HK-2 (cell line): Measurements from ENCODE around the gene ASPSCR1.
"Not testable (repeated sequence)": the region's sequence is repeated elsewhere in the genome, so short reads cannot be mapped to it uniquely, and the experiment has no call there.

Experiments
- DNase-seq: peaks from one replicate; pipeline ENCODE4 v3.0.0-alpha.2; 2018; ENCODE audit not compliant: unreplicated experiment

The ASPSCR1 gene

DNA sequence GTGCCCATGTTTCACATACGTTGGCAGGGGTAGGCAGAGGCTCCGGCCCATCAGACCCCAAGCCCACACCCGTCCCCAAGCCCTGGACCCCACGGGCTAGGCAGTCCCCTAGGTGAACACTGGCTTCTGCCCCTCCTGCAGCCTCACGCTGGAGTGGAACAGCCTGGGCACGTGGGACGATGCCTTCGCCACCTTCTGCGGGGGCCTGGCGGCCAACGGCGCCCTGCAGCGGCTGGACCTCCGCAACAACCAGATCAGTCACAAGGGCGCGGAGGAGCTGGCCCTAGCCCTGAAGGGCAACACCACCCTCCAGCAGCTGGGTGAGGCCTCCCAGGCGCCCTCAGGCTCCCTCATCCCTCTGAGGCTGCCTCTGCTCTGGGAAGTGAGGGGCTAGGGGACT, 47.4 kb downstream of the ASPSCR1 start:
- DNase-seq: no peak

- no peak for DNase-seq
Measured at GRCh38 chr17:82025401-82026107, 48.1 kb downstream of the ASPSCR1 start.

- no peak for DNase-seq
Measured at GRCh38 chr17:82028246-82028645, 50.8 kb downstream of the ASPSCR1 start.

DNA sequence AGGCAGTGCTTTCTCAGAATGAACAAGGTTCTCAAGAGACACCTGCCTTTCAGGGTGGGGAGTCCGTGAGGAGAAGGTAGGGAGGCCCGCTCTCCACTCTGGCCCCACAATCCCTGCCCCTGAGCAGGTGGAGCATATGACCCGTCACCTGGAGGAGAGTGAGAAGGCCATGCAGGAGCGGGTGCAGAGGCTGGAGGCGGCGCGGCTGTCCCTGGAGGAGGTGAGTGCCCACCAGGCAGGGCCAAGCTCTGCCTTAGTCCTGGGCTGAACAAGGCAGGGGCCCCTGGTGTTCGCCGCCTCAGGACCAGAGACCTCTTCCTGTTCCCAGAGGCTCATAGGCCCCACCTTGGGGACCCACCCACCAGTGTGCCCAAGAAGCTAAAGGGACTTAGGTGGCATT, 51.5 kb downstream of the ASPSCR1 start:
- DNase-seq: no peak

- DNase-seq: no peak
Measured at GRCh38 chr17:82029391-82029790, 52.0 kb downstream of the ASPSCR1 start.

GRCh38 chr17:82029990-82030469, 52.6 kb downstream of the ASPSCR1 start:
- no peak for DNase-seq

DNA sequence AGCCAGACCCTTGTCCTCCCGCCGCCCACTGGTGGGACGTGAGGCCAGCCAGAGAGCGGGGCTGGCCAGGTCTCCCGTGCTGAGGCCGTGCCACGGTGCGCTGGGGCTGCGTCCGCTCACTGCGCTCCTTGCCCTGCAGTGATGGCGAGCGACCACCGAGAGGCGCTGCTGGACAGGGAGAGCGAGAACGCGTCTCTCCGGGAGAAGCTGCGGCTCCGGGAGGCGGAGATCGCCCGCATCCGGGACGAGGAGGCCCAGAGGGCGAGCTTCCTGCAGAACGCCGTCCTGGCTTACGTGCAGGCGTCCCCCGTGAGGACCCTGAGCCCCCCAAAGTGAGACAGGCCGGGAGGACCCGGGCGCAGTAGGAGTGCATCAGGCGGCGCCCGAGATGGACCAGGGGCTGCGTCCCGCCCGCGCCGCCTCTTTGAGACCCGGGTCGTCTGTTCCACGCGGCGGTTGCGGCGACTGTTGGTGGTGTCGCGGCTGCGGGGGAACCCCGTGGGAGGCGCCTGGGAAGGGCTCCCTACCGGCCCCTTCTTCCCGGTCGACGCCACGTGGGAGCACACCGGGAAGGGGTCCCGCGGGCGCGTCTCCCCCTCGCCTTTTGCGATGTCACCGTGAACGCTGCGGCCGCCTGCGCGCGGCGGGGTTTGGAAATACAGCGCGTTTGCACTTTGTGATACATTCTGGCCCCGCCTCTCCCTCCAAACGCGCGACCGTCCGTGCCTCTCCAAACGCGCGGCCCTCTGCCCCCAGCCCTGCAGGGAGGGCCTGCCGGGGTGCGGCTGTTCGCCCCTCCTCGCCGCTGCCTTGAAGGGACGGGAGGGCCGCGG, 53.3 kb downstream of the ASPSCR1 start:
- DNase-seq: peak; percentile 91

DNA sequence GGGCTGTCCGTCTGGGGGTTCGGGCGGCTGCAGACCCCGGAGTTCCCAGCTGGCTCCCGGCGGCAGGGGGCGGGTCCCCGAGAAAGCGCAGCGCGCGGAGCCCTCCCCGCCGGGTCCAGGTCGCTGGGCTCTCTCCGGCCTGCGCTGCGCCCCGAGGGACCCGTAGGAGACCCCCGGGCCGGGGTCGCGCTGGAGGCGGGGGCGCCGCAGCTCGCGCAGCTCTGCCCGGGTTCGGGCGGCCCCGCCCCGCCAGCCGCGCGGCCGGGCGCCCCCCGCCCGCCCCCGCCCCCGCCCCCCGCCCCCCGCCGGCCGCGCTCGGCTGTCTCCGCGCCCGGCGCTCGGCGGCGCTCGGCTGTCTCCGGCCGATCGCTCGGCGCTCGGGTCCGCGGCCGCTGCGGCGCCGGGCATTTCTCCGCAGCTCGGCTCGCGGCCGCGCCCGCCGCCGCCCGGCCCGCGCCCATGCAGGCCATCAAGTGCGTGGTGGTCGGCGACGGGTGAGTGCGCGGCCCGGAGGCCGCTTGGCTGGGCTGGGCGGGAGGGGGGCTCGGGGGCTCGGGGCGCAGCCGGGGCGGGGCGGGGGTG, 54.0 kb downstream of the ASPSCR1 start, which contains the start of gene RAC3:
Gene RAC3 (plus strand): TSS at position 376 of the 582 bp plus-strand sequence. CDS start 84 bp downstream, at position 460.
- DNase-seq: no peak

DNA sequence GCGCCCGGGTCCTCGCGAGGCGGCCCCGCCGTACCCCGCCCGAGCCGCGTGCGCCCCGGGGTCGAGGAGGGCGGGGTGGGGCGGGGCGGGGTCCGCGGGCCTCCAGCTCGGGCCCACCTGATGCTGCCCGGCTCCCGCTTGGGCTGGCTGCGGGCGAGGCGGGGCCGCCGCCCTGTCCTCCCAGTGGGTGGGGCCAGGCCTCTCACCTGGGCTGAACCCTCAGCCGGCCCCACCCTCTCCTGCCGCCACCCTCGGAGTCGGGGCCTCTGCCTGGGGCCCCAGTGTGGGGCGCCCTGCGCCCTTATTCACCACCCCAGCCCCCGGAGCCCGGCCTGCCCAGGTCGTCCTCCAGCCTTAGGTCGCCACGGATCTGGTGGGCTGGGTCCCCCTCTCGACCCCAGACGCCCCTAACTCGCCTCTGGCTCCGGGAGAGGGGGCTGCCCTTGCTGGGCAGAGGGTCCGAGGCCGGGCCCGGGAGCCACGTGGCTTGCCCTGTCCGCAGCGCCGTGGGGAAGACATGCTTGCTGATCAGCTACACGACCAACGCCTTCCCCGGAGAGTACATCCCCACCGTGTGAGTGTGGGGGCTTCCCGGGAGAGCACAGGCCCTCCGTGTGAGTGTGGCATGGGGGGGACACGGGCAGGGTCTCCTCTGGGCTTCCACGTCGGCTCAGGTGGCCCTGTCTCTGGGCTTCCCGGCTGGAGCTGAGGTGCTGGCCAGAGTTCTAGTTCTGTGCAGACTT, 54.6 kb downstream of the ASPSCR1 start:
- DNase-seq: no peak

DNA sequence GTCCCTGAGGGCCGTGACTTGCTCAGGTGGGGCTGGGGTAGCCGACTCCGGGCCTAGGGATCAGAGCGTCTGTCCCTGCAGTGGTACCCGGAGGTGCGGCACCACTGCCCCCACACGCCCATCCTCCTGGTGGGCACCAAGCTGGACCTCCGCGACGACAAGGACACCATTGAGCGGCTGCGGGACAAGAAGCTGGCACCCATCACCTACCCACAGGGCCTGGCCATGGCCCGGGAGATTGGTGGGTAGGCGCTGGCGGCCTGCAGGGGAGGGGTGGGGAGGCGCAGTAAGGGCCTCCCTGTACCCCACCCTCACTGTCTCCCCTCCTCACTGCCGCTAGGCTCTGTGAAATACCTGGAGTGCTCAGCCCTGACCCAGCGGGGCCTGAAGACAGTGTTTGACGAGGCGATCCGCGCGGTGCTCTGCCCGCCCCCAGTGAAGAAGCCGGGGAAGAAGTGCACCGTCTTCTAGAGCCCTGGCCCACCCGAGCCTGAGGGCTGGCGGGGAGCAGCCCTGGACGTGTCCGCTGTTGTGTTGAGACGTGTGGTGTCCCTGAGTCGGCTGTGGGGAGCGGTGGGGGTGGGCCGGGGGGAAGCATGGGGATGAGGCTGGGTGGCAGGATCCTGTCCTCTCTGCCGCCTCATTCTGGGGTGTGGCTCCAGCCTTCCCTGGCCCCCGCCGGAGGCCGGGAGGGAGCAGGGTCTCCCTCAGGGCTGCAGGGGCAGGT, 56.1 kb downstream of the ASPSCR1 start:
- DNase-seq: no peak

- no peak for DNase-seq
Measured at GRCh38 chr17:82034371-82035011, 57.1 kb downstream of the ASPSCR1 start.

GRCh38 chr17:82035488-82035887, 58.1 kb downstream of the ASPSCR1 start:
- no peak for DNase-seq

- DNase-seq: no peak
Measured at GRCh38 chr17:82035956-82036633, 58.7 kb downstream of the ASPSCR1 start.

GRCh38 chr17:82036634-82037091, 59.2 kb downstream of the ASPSCR1 start:
- no peak for DNase-seq

DNA sequence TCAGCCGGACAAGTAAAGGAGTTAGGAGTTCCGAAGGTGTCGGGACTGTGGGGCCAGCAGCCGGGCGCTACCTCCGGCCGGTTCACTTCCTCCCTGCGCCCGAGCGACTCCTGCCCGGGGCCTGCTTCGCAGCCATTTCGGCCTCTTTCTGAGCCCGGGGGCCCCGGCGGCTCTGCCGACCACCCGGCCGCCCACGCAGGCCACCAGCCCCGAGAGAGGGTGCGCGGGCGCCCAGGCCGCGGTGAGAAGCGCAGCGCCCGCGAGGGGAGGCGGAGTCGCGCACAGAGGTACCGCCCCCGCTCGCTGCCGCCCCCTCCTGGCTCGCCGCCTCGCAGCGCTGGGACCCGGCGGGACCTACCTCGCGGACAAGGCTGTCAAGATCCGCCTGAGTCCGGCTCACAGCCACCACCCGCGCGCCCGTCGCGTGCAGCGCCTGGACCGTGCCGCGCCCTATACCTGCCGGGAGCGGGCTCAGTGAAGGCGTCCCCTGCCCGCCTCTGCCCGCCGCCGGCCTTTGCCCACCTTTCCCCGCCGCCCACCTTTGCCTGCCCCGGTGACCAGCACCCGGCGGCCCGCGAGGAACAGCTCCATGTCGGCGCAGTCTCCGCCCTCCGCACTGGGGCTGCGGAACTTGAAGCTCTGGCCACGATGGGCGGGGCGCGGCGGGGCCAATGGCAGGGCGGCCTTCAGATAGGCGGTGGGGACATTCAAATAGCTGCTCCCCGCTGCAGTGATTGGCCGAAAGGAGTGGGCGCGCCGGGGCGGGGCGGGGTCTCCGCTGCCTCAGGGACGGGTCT, 59.9 kb downstream of the ASPSCR1 start, which contains the start of gene DCXR:
Gene DCXR (minus strand): TSS at position 606 of the 797 bp plus-strand sequence. CDS start 15 bp downstream, at position 591.
- peak; percentile 96 for DNase-seq

GRCh38 chr17:82037889-82038195, 60.4 kb downstream of the ASPSCR1 start:
- no peak for DNase-seq

DNA sequence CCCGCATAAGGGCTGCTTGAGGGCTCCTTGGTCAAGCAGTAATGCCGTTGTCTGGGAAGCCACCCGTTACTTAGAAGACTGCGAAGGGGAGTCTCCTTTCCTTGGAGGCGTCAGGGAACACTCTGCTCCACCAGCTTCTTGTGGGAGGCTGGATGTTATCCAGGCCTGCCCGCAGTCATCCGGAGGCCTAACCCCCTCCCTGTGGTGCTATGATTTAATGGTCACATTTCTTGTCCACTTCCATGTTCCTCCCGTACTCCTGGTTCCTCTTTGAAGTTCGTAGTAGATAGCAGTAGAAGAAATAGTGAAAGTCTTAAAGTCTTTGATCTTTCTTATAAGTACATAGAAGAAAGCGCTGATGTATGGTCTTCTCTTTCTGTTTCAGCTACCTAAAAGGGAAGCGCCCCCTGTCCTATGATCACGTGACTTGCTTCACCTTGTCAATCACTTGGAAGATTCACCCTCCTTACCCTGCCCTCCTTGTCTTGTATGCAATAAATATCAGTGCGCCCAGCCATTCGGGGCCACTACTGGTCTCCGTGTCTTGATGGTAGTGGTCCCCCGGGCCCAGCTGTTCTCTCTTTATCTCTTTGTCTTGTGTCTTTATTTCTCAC, 61.5 kb downstream of the ASPSCR1 start:
- not testable (repeated sequence) for DNase-seq

- DNase-seq: no peak
Measured at GRCh38 chr17:82039695-82040299, 62.4 kb downstream of the ASPSCR1 start.
